WERI-Rb-1 (cell line): ENCODE data around the gene ZNF385D.

Source experiments
- DNase-seq: peaks from one replicate; pipeline ENCODE4 v3.0.0-alpha.2; 2020
- H3K27ac ChIP-seq: fragments of 250-450 bp; sonication (Bioruptor Pico); 2 replicates; pipeline ENCODE4 v1.5.1; 2020; ENCODE audit warnings: mild to moderate bottlenecking, moderate library complexity
- H3K27me3 ChIP-seq: fragments of 250-450 bp; sonication (Bioruptor Pico); 2 replicates; pipeline ENCODE4 v1.5.1; 2021; ENCODE audit warnings: mild to moderate bottlenecking, low read depth, moderate library complexity; ENCODE audit not compliant: insufficient read depth, severe bottlenecking
- H3K36me3 ChIP-seq: fragments of 250-450 bp; sonication (Bioruptor Pico); 2 replicates; pipeline ENCODE4 v1.5.1; 2020; ENCODE audit warnings: mild to moderate bottlenecking, moderate library complexity
- H3K4me3 ChIP-seq: 2 replicates; pipeline ENCODE4 v1.5.1; 2011; ENCODE audit warnings: low read depth, mild to moderate bottlenecking, control low read depth, low read length
- H3K9me3 ChIP-seq: fragments of 250-450 bp; sonication (Bioruptor Pico); 2 replicates; pipeline ENCODE4 v1.5.1; 2021; ENCODE audit warnings: mild to moderate bottlenecking, moderate library complexity; ENCODE audit not compliant: severe bottlenecking
- CTCF ChIP-seq: IDR thresholded peaks from 2 replicates; pipeline ENCODE4 v1.5.1; 2011; ENCODE audit warnings: low read depth, mild to moderate bottlenecking, control low read depth, inconsistent platforms, low read length

Gene ZNF385D

GRCh38 chr3:21792176-21792575 is 41.2 kb upstream of the ZNF385D start:
- Histone ChIP-seq H3K36me3 (no peaks in the 10 kb centered on the region), H3K4me3 (no peak overlapping the region), H3K27ac (no peak overlapping the region), H3K27me3 (no peaks in the 10 kb centered on the region), H3K9me3 (no peaks in the 10 kb centered on the region)
- TF ChIP-seq CTCF = no peak
- DNase-seq = no peak

- H3K27ac ChIP-seq = no peak overlapping the region
- no peaks in the 10 kb centered on the region for H3K36me3 ChIP-seq
- no peak for DNase-seq
- no peak overlapping the region for H3K4me3 ChIP-seq
- no peak for TF ChIP-seq CTCF
- H3K9me3 ChIP-seq = no peaks in the 10 kb centered on the region
- no peaks in the 10 kb centered on the region for H3K27me3 ChIP-seq
Measured at GRCh38 chr3:21791356-21791755, 40.3 kb upstream of the ZNF385D start.

- Histone ChIP-seq H3K9me3 (no peaks in the 10 kb centered on the region), H3K27me3 (no peaks in the 10 kb centered on the region), H3K36me3 (no peaks in the 10 kb centered on the region), H3K4me3 (no peak overlapping the region), H3K27ac (no peak overlapping the region)
- no peak for TF ChIP-seq CTCF
- DNase-seq = no peak
Measured at GRCh38 chr3:21790466-21790865, 39.5 kb upstream of the ZNF385D start.

GRCh38 chr3:21789730-21790129 is 38.7 kb upstream of the ZNF385D start:
- no peak overlapping the region for H3K4me3 ChIP-seq
- DNase-seq = no peak
- no peaks in the 10 kb centered on the region for H3K27me3 ChIP-seq
- no peaks in the 10 kb centered on the region for H3K36me3 ChIP-seq
- TF ChIP-seq CTCF = no peak
- H3K27ac ChIP-seq = no peak overlapping the region
- H3K9me3 ChIP-seq = no peaks in the 10 kb centered on the region

- H3K9me3 ChIP-seq = no peaks in the 10 kb centered on the region
- H3K27me3 ChIP-seq = no peaks in the 10 kb centered on the region
- no peak overlapping the region for H3K4me3 ChIP-seq
- no peak for DNase-seq
- no peaks in the 10 kb centered on the region for H3K36me3 ChIP-seq
- H3K27ac ChIP-seq = no peak overlapping the region
- no peak for TF ChIP-seq CTCF
Measured at GRCh38 chr3:21786438-21786797, 35.4 kb upstream of the ZNF385D start.

GRCh38 chr3:21785765-21786437 is 34.9 kb upstream of the ZNF385D start:
- no peaks in the 10 kb centered on the region for H3K9me3 ChIP-seq
- TF ChIP-seq CTCF = no peak
- H3K27ac ChIP-seq = no peak overlapping the region
- H3K4me3 ChIP-seq = no peak overlapping the region
- no peaks in the 10 kb centered on the region for H3K36me3 ChIP-seq
- no peak for DNase-seq
- no peaks in the 10 kb centered on the region for H3K27me3 ChIP-seq
